GM12878 (cell line): ENCODE measurements around the gene IGFBP6. TPM values are rescaled to one million over a fixed set of nuclear protein-coding genes. Genes with fewer than 3 reads are reported as not detected.

Source experiments
- ATAC-seq: fragments of 200-7000 bp; cut with Tn5 transposase; 3 replicates; pipeline ENCODE4 v1.9.1; 2020; ENCODE audit warnings: mild to moderate bottlenecking, moderate library complexity
- BruUV-seq: library from RNA; stranded (reverse); fragments of 400-500 nt; replicated peaks from 2 replicates; lab custom pipeline; 2021; lab: Mats Ljungman, UMichigan
- CTCF ChIA-PET: fragments of 300-600 bp; sonication (Branson Sonifier 250); formaldehyde crosslinking; extraction: SDS; loops from one replicate; lab custom pipeline; 2021; ENCODE audit warnings: inconsistent platforms; lab: Yijun Ruan, JAX
- POLR2A ChIA-PET: fragments of 350-600 bp; formaldehyde crosslinking; extraction: SDS; loops from one replicate; lab custom pipeline; 2021; ENCODE audit warnings: inconsistent platforms; lab: Charles Lee
- RAD21 ChIA-PET: fragments of 300-600 bp; sonication (Branson Sonifier 250); formaldehyde crosslinking; loops from one replicate; lab custom pipeline; 2023; ENCODE audit warnings: antibody characterized with exemption; ENCODE audit not compliant: unreplicated experiment; lab: Charles Lee
- SMC1A ChIA-PET: fragments of 300-600 bp; sonication (Branson Sonifier 250); formaldehyde crosslinking; loops from one replicate; lab custom pipeline; 2023; ENCODE audit not compliant: unreplicated experiment, uncharacterized antibody; lab: Charles Lee
- DNase-seq: peaks from one replicate; pipeline ENCODE4 v3.0.0-alpha.2; 2011; ENCODE audit warnings: low read depth, low spot score
- FAIRE-seq: peaks from 3 replicates; lab custom pipeline; 2011; peaks lifted over from hg19 to GRCh38; lab: Jason Lieb, UNC
- H2AFZ ChIP-seq: 2 replicates; pipeline ENCODE4 v1.6.0; 2011; ENCODE audit warnings: low read depth, low read length, control low read depth; ENCODE audit not compliant: control insufficient read depth
- H3K27ac ChIP-seq: 2 replicates; pipeline ENCODE4 v1.5.1; 2011; ENCODE audit warnings: control low read depth; ENCODE audit not compliant: control insufficient read depth, insufficient read depth
- H3K27me3 ChIP-seq, 2 experiments: replicated peaks in 1 of 2; 2 replicates each; pipeline versions ENCODE4 v1.6.0 to v1.6.1; 2011; ENCODE audit warnings: low read length in 1 of 2; ENCODE audit not compliant: control insufficient read depth in 2 of 2, insufficient read depth in 2 of 2
- H3K36me3 ChIP-seq, 2 experiments: 2 replicates each; pipeline ENCODE4 v1.5.1; 2011; ENCODE audit warnings: low read length in 1 of 2; ENCODE audit not compliant: control insufficient read depth in 2 of 2, insufficient read depth in 2 of 2
- H3K4me1 ChIP-seq: 2 replicates; pipeline ENCODE4 v1.6.1; 2011; ENCODE audit warnings: mild to moderate bottlenecking, low read length, moderate library complexity, mixed read lengths; ENCODE audit not compliant: control insufficient read depth, insufficient read depth
- H3K4me2 ChIP-seq: 2 replicates; pipeline ENCODE4 v1.6.0; 2011; ENCODE audit warnings: control low read depth; ENCODE audit not compliant: control insufficient read depth, insufficient read depth
- H3K4me3 ChIP-seq: fragments of 200-600 bp; sonication (generic); 2 replicates; pipeline ENCODE4 v1.5.1; 2016
- H3K79me2 ChIP-seq: 2 replicates; pipeline ENCODE4 v1.6.0; 2011; ENCODE audit warnings: low read length; ENCODE audit not compliant: control insufficient read depth, insufficient read depth
- H3K9ac ChIP-seq: 2 replicates; pipeline ENCODE4 v1.8.0; 2011; ENCODE audit warnings: low read length, control low read depth, mixed read lengths; ENCODE audit not compliant: control insufficient read depth, insufficient read depth
- H3K9me3 ChIP-seq: replicated peaks from 3 replicates; pipeline ENCODE4 v1.5.1; 2011; ENCODE audit warnings: mild to moderate bottlenecking, low read length; ENCODE audit not compliant: control insufficient read depth, insufficient read depth
- H4K20me1 ChIP-seq: 2 replicates; pipeline ENCODE4 v1.6.0; 2011; ENCODE audit not compliant: control insufficient read depth, insufficient read depth
- CBX5 ChIP-seq: sonication (generic); IDR thresholded peaks from 2 replicates; pipeline ENCODE4 v1.6.1; 2016; ENCODE audit warnings: low read depth, moderate library complexity, mild to moderate bottlenecking, inconsistent platforms
- EGR1 ChIP-seq, 2 experiments: IDR thresholded peaks; 1 replicate in 1 of 2; 2 replicates in 1 of 2; pipeline ENCODE4 v1.6.1; 2011 to 2012; ENCODE audit warnings: low read depth in 2 of 2, low read length in 2 of 2, borderline replicate concordance in 1 of 2, mild to moderate bottlenecking in 1 of 2, moderate library complexity in 1 of 2
- NFYB ChIP-seq: IDR thresholded peaks from 2 replicates; pipeline ENCODE4 v1.6.1; 2011; ENCODE audit warnings: low read depth, mild to moderate bottlenecking, low read length, improper control_type of control experiment, moderate library complexity; ENCODE audit not compliant: insufficient read depth
- NR2C1 ChIP-seq: fragments of 450-650 bp; IDR thresholded peaks from 2 replicates; pipeline ENCODE4 v1.6.1; 2017; ENCODE audit warnings: antibody characterized with exemption, mild to moderate bottlenecking, moderate library complexity
- POLR2AphosphoS5 ChIP-seq: IDR thresholded peaks from 2 replicates; pipeline ENCODE4 v1.6.1; 2011; ENCODE audit warnings: mild to moderate bottlenecking, low read length, inconsistent platforms
- SMAD5 ChIP-seq: IDR thresholded peaks from 2 replicates; pipeline ENCODE4 v1.6.1; 2016; ENCODE audit warnings: antibody characterized with exemption, low read depth
- WRNIP1 ChIP-seq: IDR thresholded peaks from 2 replicates; pipeline ENCODE4 v1.6.1; 2011; ENCODE audit warnings: low read depth, low read length, improper control_type of control experiment, borderline replicate concordance
- ZNF207 ChIP-seq: fragments of 450-650 bp; IDR thresholded peaks from 2 replicates; pipeline ENCODE4 v1.6.1; 2014; ENCODE audit warnings: antibody characterized with exemption, mild to moderate bottlenecking, borderline replicate concordance
- ZNF24 ChIP-seq: fragments of 450-650 bp; IDR thresholded peaks from 2 replicates; pipeline ENCODE4 v1.6.1; 2017; ENCODE audit warnings: antibody characterized with exemption, mild to moderate bottlenecking
- ZZZ3 ChIP-seq: IDR thresholded peaks from 2 replicates; pipeline ENCODE4 v1.6.1; 2011; ENCODE audit warnings: low read depth; ENCODE audit not compliant: control insufficient read depth, insufficient read length
- WGBS: methylation state at CpG from one replicate; pipeline ENCODE4 v1.1.6; 2016; ENCODE audit warnings: low lambda C conversion rate; ENCODE audit not compliant: insufficient replicate concordance, insufficient coverage; ENCODE audit errors: missing lambda C conversion rate; 5-methylcytosine and 5-hydroxymethylcytosine counted together
- in situ Hi-C: fragments of 300-500 bp; cut with MboI; formaldehyde crosslinking; loops from 9 replicates; pipeline ENCODE4 v1.14.3; 2018; ENCODE audit warnings: mixed read lengths
- intact Hi-C: fragments of 100-400 bp; cut with micrococcal nuclease; formaldehyde crosslinking; loops from one replicate; pipeline ENCODE4 v1.14.2; 2022; ENCODE audit not compliant: unreplicated experiment
- polyA plus RNA-seq, 11 experiments: library from polyadenylated mRNA; depleted of rRNA in 4 of 11; unstranded in 6 of 11; stranded (reverse) in 5 of 11; fragments of >200 nt; fragmentation: Nextera tagmentation in 4 of 11; fragmentation: Illumina TruSeq in 1 of 11; extraction: Ambion mirVana in 4 of 11; extraction: Trizol in 1 of 11; gene quantifications; 1 replicate in 1 of 11; 2 replicates in 10 of 11; pipeline versions ENCODE4 v1.2.1 to v1.2.3, GENCODE V29; 2011 to 2016; ENCODE audit warnings: inconsistent platforms in 2 of 11, missing spikeins in 2 of 11, low read depth in 1 of 11
- total RNA-seq, 4 experiments: library from RNA; depleted of rRNA in 3 of 4; stranded (reverse); fragments of >200 nt in 3 of 4; fragmentation: Illumina TruSeq in 1 of 4; extraction: Trizol in 1 of 4; gene quantifications; 2 replicates each; pipeline versions ENCODE4 v1.2.1 to v1.2.3, GENCODE V29; 2013 to 2021
- TF ChIP-seq, protein P1 (sequence below): fragments of 150-350 bp; IDR thresholded peaks from 2 replicates; pipeline ENCODE4 v1.6.1; 2014; ENCODE audit warnings: mild to moderate bottlenecking, low read depth, low read length

The IGFBP6 gene
- total and polyA plus RNA-seq, 10 of the 15 experiments (the other 5 are each of a cell fraction or from before 2014, with no cell fraction given) = 0.09 to 0.87 (median 0.56) TPM; not detected in 3

DNA sequence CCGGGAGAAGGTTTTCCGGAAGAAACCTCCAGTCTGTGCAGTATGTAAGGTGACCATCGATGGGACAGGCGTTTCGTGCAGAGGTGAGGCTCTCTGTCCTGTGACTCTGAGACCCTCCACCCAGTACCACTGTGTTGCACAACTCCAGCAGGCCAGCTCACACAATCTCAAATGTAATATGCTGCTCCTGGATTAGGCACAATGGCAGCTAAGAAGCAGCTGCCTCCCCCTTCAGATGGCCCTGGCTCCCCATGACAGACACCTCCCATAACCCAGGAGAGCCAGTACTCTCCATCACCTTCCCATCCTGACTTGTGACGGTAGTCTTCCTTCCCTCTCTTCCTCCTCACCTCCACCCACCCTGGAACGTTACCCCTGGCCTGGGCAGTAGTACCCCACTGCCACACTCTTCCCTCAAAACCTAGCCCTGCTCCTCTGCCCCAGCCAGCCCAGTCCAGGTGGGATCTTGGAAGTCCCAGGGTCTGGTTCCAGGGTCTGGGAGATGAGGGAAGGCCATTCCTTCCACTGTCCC, 45.5 kb upstream of the IGFBP6 start:
- no peaks in the 10 kb centered on the region for H3K36me3 ChIP-seq
- H3K79me2 ChIP-seq = no peaks in the 10 kb centered on the region
- ATAC-seq (no peak), FAIRE-seq (no peak), DNase-seq (no peak)
- H3K9me3 ChIP-seq = no peaks in the 10 kb centered on the region
- SMC1A ChIA-PET = no interaction called here
- H3K27me3 ChIP-seq = no peaks in the 10 kb centered on the region
- peaks cover 17% of the 10 kb centered on the region for H3K4me1 ChIP-seq
- no TSS peak for BruUV-seq
- H3K4me3 ChIP-seq = no peak overlapping the region
- no peak overlapping the region for H3K4me2 ChIP-seq
- CTCF ChIA-PET = interaction anchor here (0.9 to 1.5 kb wide), 4 partner anchors 9 to 216 kb away, joined by 3 to 6 read pairs (median 5); partner anchors contain the start of gene ESPL1
- no peaks in the 10 kb centered on the region; the same call in 1 of the 2 replicates for H4K20me1 ChIP-seq
- H3K27ac ChIP-seq = no peak overlapping the region
- H2AFZ ChIP-seq = no peak overlapping the region
- POLR2A ChIA-PET = interaction anchor here (0.6 kb wide), 2 partner anchors 10 to 155 kb away, joined by 3 read pairs; no protein-coding TSS in a partner anchor
- RAD21 ChIA-PET = no interaction called here
- 80% methylated on average over 5 of the region's 7 CpGs for WGBS
- in situ Hi-C loops = no loop called here
- intact Hi-C loops = loop anchor here (5.0 kb wide), 1 partner anchor 45 kb away; the partner anchor contains the start of gene IGFBP6
- no peak for TF ChIP-seq NR2C1
- TF ChIP-seq POLR2AphosphoS5 = no peak
- no peak for TF ChIP-seq ZZZ3
- TF ChIP-seq, protein P1, sequence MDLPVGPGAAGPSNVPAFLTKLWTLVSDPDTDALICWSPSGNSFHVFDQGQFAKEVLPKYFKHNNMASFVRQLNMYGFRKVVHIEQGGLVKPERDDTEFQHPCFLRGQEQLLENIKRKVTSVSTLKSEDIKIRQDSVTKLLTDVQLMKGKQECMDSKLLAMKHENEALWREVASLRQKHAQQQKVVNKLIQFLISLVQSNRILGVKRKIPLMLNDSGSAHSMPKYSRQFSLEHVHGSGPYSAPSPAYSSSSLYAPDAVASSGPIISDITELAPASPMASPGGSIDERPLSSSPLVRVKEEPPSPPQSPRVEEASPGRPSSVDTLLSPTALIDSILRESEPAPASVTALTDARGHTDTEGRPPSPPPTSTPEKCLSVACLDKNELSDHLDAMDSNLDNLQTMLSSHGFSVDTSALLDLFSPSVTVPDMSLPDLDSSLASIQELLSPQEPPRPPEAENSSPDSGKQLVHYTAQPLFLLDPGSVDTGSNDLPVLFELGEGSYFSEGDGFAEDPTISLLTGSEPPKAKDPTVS = no peak
- TF ChIP-seq WRNIP1 = no peak
- TF ChIP-seq NFYB = no peak
- TF ChIP-seq SMAD5 = no peak
- no peak for TF ChIP-seq EGR1 (IDR thresholded peaks at IDR 0.05; ENCODE audit: borderline replicate concordance in 1 of 2, low read depth in 2 of 2, low read length in 2 of 2)
- no peak for TF ChIP-seq ZNF24
- no peak for TF ChIP-seq ZNF207
- TF ChIP-seq CBX5 = no peak
- H3K9ac ChIP-seq = no peak overlapping the region
